Neural progenitor cell (in vitro differentiated cells): ENCODE measurements around the gene SNX8. TPM values are rescaled to one million over a fixed set of nuclear protein-coding genes. Genes with fewer than 3 reads are reported as not detected.
A peak's percentile ranks its signal among the peaks of the same experiment; 100 is the strongest.

Experiments used
- DNase-seq: peaks from one replicate; pipeline ENCODE4 v3.0.0-alpha.2; 2016; ENCODE audit warnings: low spot score
- H2AFZ ChIP-seq: fragments of 200-600 bp; sonication (generic); replicated peaks from 2 replicates; pipeline ENCODE4 v1.6.1; 2016; ENCODE audit warnings: antibody characterized with exemption
- H3F3A ChIP-seq: fragments of 200-600 bp; sonication (generic); 2 replicates; pipeline ENCODE4 v1.6.1; 2016; ENCODE audit warnings: antibody characterized with exemption, low read depth
- H3K27ac ChIP-seq: fragments of 200-600 bp; sonication (generic); 2 replicates; pipeline ENCODE4 v1.5.1; 2016; ENCODE audit warnings: mild to moderate bottlenecking
- H3K27me3 ChIP-seq: fragments of 200-600 bp; sonication (generic); 2 replicates; pipeline ENCODE4 v1.6.1; 2016; ENCODE audit warnings: mild to moderate bottlenecking, moderate library complexity
- H3K36me3 ChIP-seq: fragments of 200-600 bp; sonication (generic); 2 replicates; pipeline ENCODE4 v1.5.1; 2016
- H3K4me1 ChIP-seq: fragments of 200-600 bp; sonication (generic); 2 replicates; pipeline ENCODE4 v1.6.1; 2016; ENCODE audit warnings: mixed run types
- H3K4me2 ChIP-seq: fragments of 200-600 bp; sonication (generic); 2 replicates; pipeline ENCODE4 v1.6.1; 2016
- H3K4me3 ChIP-seq: fragments of 200-600 bp; sonication (generic); 2 replicates; pipeline ENCODE4 v1.5.1; 2016
- H3K79me2 ChIP-seq: fragments of 200-600 bp; sonication (generic); 2 replicates; pipeline ENCODE4 v1.6.1; 2016; ENCODE audit warnings: low read depth
- H3K9ac ChIP-seq: fragments of 200-600 bp; sonication (generic); 2 replicates; pipeline ENCODE4 v1.6.1; 2016
- H3K9me3 ChIP-seq: fragments of 200-600 bp; sonication (generic); 2 replicates; pipeline ENCODE4 v1.5.1; 2016; ENCODE audit warnings: low read depth
- H4K20me1 ChIP-seq: fragments of 200-600 bp; sonication (generic); 2 replicates; pipeline ENCODE4 v1.6.1; 2016; ENCODE audit warnings: low read depth
- H3K27ac Mint-ChIP-seq: 3 replicates; pipeline ENCODE4 v1.8.0; 2021; ENCODE audit warnings: mixed read lengths
- H3K27me3 Mint-ChIP-seq: 2 replicates; pipeline ENCODE4 v1.8.0; 2022; ENCODE audit warnings: low read depth, mild to moderate bottlenecking, inconsistent platforms, moderate library complexity, mixed read lengths; ENCODE audit not compliant: insufficient read depth
- H3K36me3 Mint-ChIP-seq: 3 replicates; pipeline ENCODE4 v1.8.0; 2021; ENCODE audit warnings: mixed read lengths
- H3K4me1 Mint-ChIP-seq: 3 replicates; pipeline ENCODE4 v1.8.0; 2021; ENCODE audit warnings: mixed read lengths
- H3K4me3 Mint-ChIP-seq: 3 replicates; pipeline ENCODE4 v1.8.0; 2021; ENCODE audit warnings: mild to moderate bottlenecking, moderate library complexity, mixed read lengths
- H3K9me3 Mint-ChIP-seq: 3 replicates; pipeline ENCODE4 v1.8.0; 2020; ENCODE audit warnings: mixed read lengths
- CTCF ChIP-seq: fragments of 200-600 bp; sonication (generic); IDR thresholded peaks from 2 replicates; pipeline ENCODE4 v1.5.1; 2017; ENCODE audit warnings: antibody characterized with exemption, mild to moderate bottlenecking
- EZH2 ChIP-seq: fragments of 200-600 bp; sonication (generic); IDR thresholded peaks from 2 replicates; pipeline ENCODE4 v1.6.1; 2017; ENCODE audit warnings: antibody characterized with exemption, mild to moderate bottlenecking, moderate library complexity
- EZH2phosphoT487 ChIP-seq: fragments of 200-600 bp; sonication (generic); IDR thresholded peaks from 2 replicates; pipeline ENCODE4 v1.6.1; 2017; ENCODE audit warnings: antibody characterized with exemption
- total RNA-seq: library from RNA; depleted of rRNA; stranded (reverse); fragments of >200 nt; gene quantifications from 2 replicates; pipeline ENCODE4 v1.2.3, GENCODE V29; 2015; ENCODE audit warnings: low replicate concordance

The SNX8 gene
- total RNA-seq, 1 donor from 2014 or later: 3.6 TPM

- Histone ChIP-seq H3K27me3 (no peaks in the 10 kb centered on the region), H4K20me1 (no peaks in the 10 kb centered on the region), H3K9me3 (no peaks in the 10 kb centered on the region), H2AFZ (no peak overlapping the region), H3K9ac (no peak overlapping the region), H3K36me3 (no peaks in the 10 kb centered on the region), H3K79me2 (no peaks in the 10 kb centered on the region), H3F3A (peaks cover 9% of the 10 kb centered on the region), H3K4me1 (no peaks in the 10 kb centered on the region), H3K4me3 (no peak overlapping the region), H3K27ac (no peak overlapping the region), H3K4me2 (no peak overlapping the region)
- DNase-seq: peak; percentile 60
- peaks cover 3% of the 10 kb centered on the region for H3K4me1 Mint-ChIP-seq
- H3K27me3 Mint-ChIP-seq: peaks cover 8% of the 10 kb centered on the region
- H3K27ac Mint-ChIP-seq: no peak overlapping the region
- H3K36me3 Mint-ChIP-seq: no peaks in the 10 kb centered on the region
- H3K4me3 Mint-ChIP-seq: no peak overlapping the region
- peak; percentile 27 for TF ChIP-seq CTCF
- TF ChIP-seq EZH2phosphoT487: no peak
- H3K9me3 Mint-ChIP-seq: no peaks in the 10 kb centered on the region
These were observed 6.8 kb upstream of the SNX8 start for GRCh38 chr7:2321020-2321419.

- no peak for DNase-seq
- Histone ChIP-seq H3K4me3 (no peak overlapping the region), H3F3A (peaks cover 23% of the 10 kb centered on the region), H3K9me3 (no peaks in the 10 kb centered on the region), H3K4me1 (no peaks in the 10 kb centered on the region), H3K27me3 (no peaks in the 10 kb centered on the region), H3K4me2 (no peak overlapping the region), H4K20me1 (no peaks in the 10 kb centered on the region), H3K79me2 (peaks cover 12% of the 10 kb centered on the region), H3K27ac (no peak overlapping the region), H3K36me3 (no peaks in the 10 kb centered on the region), H2AFZ (no peak overlapping the region), H3K9ac (no peak overlapping the region)
- Mint-ChIP-seq H3K4me1 (peaks cover 6% of the 10 kb centered on the region), H3K36me3 (no peaks in the 10 kb centered on the region), H3K4me3 (no peak overlapping the region), H3K9me3 (no peaks in the 10 kb centered on the region), H3K27me3 (peaks cover 8% of the 10 kb centered on the region), H3K27ac (no peak overlapping the region)
- TF ChIP-seq CTCF (no peak), EZH2 (no peak), EZH2phosphoT487 (no peak)
These were observed 3.5 kb upstream of the SNX8 start for GRCh38 chr7:2317556-2318293.

- Histone ChIP-seq H3F3A (peaks cover 20% of the 10 kb centered on the region), H3K4me1 (no peaks in the 10 kb centered on the region), H4K20me1 (no peaks in the 10 kb centered on the region), H3K9ac (no peak overlapping the region), H3K4me2 (no peak overlapping the region), H3K79me2 (peaks cover 21% of the 10 kb centered on the region), H3K9me3 (no peaks in the 10 kb centered on the region), H3K27me3 (no peaks in the 10 kb centered on the region), H3K27ac (no peak overlapping the region), H2AFZ (no peak overlapping the region), H3K4me3 (no peak overlapping the region), H3K36me3 (no peaks in the 10 kb centered on the region)
- H3K27me3 Mint-ChIP-seq: peaks cover 8% of the 10 kb centered on the region
- H3K27ac Mint-ChIP-seq: no peak overlapping the region
- peaks cover 13% of the 10 kb centered on the region for H3K4me1 Mint-ChIP-seq
- no peak for DNase-seq
- no peak for TF ChIP-seq EZH2phosphoT487
- TF ChIP-seq EZH2: no peak
- TF ChIP-seq CTCF: no peak
- H3K4me3 Mint-ChIP-seq: no peak overlapping the region
- H3K9me3 Mint-ChIP-seq: no peaks in the 10 kb centered on the region
- H3K36me3 Mint-ChIP-seq: peaks cover 5% of the 10 kb centered on the region
These were observed 2.3 kb upstream of the SNX8 start for GRCh38 chr7:2316578-2316977.
